ENCODE data around the gene CREBL2. TPM values are rescaled to one million over a fixed set of nuclear protein-coding genes. Genes with fewer than 3 reads are reported as not detected.

CREBL2 gene
- total and polyA plus RNA-seq, 2 of the 13 experiments (the other 11 are each of a cell fraction or from before 2014, with no cell fraction given), result 6.9 to 8.4 TPM

DNA sequence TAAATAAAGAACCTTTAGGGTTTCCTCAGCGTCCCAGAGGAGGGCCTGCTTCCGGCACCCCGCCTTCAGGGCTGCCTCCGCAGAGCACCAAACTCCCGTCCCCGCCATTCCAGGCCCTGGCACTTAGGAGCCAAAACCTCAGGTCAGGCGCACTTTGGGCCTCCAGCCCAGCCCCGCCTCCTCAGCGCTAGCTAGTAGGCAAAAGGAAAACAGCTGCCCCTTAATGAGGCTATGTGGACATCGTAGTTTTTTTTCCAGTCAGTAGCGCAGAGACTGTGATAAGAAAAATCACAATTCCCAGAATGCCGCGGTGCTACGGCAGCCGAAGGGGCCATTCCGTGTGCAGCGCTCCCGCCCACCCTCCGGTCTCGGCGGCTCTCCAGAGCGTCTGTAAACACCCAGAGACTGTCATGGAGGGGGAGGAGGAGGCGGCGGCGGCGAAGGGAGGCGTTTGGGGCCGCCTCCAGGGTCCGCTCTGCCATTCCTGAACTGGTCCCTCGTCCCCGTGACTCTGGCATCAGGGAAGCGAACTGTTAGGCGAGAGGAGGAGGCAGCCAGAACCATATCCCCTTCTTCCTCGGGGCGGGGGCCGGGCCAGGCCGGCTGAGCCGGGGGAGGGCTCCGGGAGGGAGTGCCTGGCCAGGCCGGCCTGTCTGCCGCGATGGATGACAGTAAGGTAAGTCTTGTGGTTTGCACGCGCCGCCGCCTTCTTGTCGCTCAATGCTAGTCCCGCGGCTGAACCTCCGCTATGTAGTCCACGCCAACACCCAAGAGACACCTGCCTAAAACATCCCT lies at the start of gene CREBL2 (continued):
- TF ChIP-seq EP300 (IDR thresholded peaks at IDR 0.05; ENCODE audit: low read depth in 2 of 2, low read length in 2 of 2) (peak; percentile 12 to 53; a peak in 1 of 4 replicates), EP300 (CRISPR knock-in tag; IDR thresholded peaks at IDR 0.05; ENCODE audit: borderline replicate concordance) (no peak; the same call in 1 of the 2 replicates), FIP1L1 (IDR thresholded peaks at IDR 0.05; ENCODE audit: borderline replicate concordance, insufficient read depth, low read depth, low read length) (0 out of 2 replicates have a peak, but pooled peaks have one; percentile 77), ZSCAN22 (CRISPR knock-in tag; IDR thresholded peaks at IDR 0.05) (0 out of 2 replicates have a peak, but pooled peaks have one; percentile 36), SMAD1 (CRISPR knock-in tag; IDR thresholded peaks at IDR 0.05; ENCODE audit: borderline replicate concordance, low read depth) (peak; percentile 82; the same call in 1 of the 2 replicates), KDM3A (CRISPR knock-in tag; IDR thresholded peaks at IDR 0.05; ENCODE audit: low read depth) (no peak), ZNF33A (CRISPR knock-in tag; IDR thresholded peaks at IDR 0.05; ENCODE audit: borderline replicate concordance) (0 out of 2 replicates have a peak, but pooled peaks have one; percentile 4), ZNF672 (CRISPR knock-in tag; IDR thresholded peaks at IDR 0.05) (no peak), KAT8 (CRISPR knock-in tag; IDR thresholded peaks at IDR 0.05) (peak; percentile 97), GFI1 (CRISPR knock-in tag; IDR thresholded peaks at IDR 0.05; ENCODE audit: borderline replicate concordance) (peak; percentile 73), DDIT3 (CRISPR knock-in tag; IDR thresholded peaks at IDR 0.05) (0 out of 2 replicates have a peak, but pooled peaks have one; percentile 70), GLMP (CRISPR knock-in tag; IDR thresholded peaks at IDR 0.05; ENCODE audit: borderline replicate concordance) (no peak), ZNF224 (CRISPR knock-in tag; IDR thresholded peaks at IDR 0.05) (no peak), STAG1 (CRISPR knock-in tag; IDR thresholded peaks at IDR 0.05) (0 out of 2 replicates have a peak, but pooled peaks have one; percentile 7), ZBTB21 (CRISPR knock-in tag; IDR thresholded peaks at IDR 0.05) (no peak), KDM6A (CRISPR knock-in tag; IDR thresholded peaks at IDR 0.05; ENCODE audit: low read depth) (no peak), NFE2 (CRISPR knock-in tag; IDR thresholded peaks at IDR 0.05) (no peak), HNF1A (IDR thresholded peaks at IDR 0.05; ENCODE audit: low read depth) (no peak), HNF1A (CRISPR knock-in tag; IDR thresholded peaks at IDR 0.05; ENCODE audit: borderline replicate concordance) (peak; percentile 80; the same call in 1 of the 2 replicates)

Data from HepG2 (cell line).